ENCODE measurements around the gene AMBRA1.

Gene AMBRA1

GRCh38 chr11:46505741-46506482 lies 87.9 kb downstream of the AMBRA1 start:
- no peak for DNase-seq (ENCODE audit: low read depth)

- DNase-seq (ENCODE audit: low read depth), result no peak
Measured at GRCh38 chr11:46504817-46505613, 88.8 kb downstream of the AMBRA1 start.

GRCh38 chr11:46499821-46500220 lies 94.0 kb downstream of the AMBRA1 start:
- DNase-seq (ENCODE audit: low read depth), result no peak

DNA sequence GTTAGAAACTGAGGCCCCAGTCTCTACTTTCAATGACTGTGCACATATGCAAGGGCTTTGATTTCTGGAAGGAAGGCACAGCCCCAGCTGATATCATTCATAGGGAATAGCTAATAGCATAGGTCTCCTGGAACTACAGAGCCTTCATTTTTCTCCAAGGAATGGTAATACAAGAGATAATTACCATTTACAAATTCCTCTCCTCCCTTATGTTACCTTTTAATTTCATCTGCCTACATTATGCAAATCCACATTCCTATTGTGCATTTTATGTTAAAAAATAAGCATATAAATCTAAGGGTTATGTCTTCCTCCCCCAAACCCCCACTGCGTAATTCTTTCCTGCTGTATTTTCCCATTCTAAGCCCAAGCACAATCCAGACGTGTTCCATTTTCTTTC lies 94.9 kb downstream of the AMBRA1 start:
- no peak for DNase-seq (ENCODE audit: low read depth)

- DNase-seq (ENCODE audit: low read depth), result no peak
Measured at GRCh38 chr11:46498179-46498578, 95.6 kb downstream of the AMBRA1 start.

DNA sequence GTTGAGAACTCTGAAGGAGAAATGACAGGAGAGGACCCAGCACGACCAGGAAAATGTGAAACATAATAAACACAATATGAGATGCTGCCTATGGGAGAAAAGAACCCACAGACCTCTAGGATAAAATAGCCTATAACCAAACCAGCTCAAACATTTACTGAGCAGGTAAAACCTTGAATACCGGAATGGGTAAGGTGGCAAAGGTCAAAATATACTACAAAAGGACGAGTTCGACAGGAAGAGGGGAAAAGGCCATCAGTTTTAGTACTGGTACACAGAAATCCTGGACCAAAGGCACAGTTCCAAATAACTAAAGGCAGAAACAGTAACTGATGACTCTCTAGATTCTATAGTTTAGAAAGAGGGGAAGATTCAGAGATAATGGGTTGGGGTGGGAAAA lies 96.3 kb downstream of the AMBRA1 start:
- no peak for DNase-seq (ENCODE audit: low read depth)

GRCh38 chr11:46493791-46494190 lies 100.0 kb downstream of the AMBRA1 start:
- DNase-seq (ENCODE audit: low read depth), result no peak

DNA sequence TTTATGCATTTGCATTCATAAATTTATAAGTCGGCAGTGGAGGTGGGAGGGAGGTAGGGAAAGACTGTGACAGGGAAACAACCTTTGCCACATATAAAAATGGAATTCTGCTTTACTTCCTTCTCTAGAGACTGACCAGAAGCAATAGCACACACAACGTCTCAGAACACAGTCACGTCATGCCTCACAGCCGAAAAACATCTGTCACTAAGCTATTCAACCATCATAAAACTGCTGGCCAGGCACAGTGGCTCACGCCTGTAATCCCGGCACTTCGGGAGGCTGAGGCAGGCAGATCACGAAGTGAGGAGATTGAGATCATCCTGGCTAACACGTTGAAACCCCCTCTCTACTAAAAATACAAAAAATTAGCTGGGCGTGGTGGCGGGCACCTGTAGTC lies 101.3 kb downstream of the AMBRA1 start:
- no peak for DNase-seq (ENCODE audit: low read depth)

DNA sequence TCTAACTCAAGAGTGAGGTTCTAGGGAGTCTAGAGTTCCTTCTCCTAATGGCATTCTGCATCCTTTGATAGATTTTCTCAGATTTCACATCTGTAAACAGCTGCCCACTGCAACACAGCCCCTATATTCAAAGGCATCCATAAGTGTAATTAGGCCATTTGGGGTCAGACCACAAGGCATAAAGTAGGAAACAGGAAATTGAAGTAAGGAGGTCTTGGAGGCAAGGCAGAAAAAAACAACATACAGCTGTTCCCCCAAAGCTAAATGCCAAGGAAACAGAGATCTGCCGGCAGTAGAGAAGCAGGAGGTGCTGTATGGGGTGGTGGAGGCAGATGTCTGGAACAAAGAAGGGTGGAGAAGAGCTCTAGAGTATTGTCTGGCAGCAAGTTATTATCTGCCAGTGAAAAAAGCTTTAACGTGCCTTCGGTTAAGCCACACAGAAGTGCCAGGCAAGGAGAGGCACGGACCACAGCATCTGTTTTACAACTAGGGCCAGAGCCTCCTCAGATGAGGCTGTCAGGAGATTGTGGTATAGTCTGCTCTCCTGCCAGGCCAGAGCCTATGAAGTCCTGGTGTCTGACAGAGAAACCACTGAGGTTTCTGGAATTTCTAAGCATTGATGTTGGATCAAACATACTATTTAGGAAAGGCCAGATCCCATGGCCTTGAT lies 102.0 kb downstream of the AMBRA1 start:
- no peak for DNase-seq (ENCODE audit: low read depth)

DNA sequence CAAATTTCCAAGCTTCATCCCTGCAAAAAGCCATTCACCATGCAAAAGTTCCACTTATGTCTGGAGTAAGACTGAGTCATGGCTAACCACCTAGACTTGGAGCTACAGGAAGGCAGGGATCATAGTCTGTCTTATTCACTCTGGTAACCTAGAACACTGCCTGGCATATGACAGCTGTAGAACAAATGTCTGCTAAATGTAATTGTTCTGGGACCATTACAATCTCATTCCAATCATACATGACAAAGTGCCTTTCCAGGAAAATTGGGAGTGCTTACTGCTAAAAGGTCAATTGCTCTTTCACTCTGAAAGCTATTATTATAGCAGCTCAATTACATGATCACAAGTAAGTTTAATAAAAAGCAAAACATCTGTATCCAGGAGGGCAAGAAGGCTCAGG lies 103.2 kb downstream of the AMBRA1 start:
- DNase-seq (ENCODE audit: low read depth), result no peak

DNA sequence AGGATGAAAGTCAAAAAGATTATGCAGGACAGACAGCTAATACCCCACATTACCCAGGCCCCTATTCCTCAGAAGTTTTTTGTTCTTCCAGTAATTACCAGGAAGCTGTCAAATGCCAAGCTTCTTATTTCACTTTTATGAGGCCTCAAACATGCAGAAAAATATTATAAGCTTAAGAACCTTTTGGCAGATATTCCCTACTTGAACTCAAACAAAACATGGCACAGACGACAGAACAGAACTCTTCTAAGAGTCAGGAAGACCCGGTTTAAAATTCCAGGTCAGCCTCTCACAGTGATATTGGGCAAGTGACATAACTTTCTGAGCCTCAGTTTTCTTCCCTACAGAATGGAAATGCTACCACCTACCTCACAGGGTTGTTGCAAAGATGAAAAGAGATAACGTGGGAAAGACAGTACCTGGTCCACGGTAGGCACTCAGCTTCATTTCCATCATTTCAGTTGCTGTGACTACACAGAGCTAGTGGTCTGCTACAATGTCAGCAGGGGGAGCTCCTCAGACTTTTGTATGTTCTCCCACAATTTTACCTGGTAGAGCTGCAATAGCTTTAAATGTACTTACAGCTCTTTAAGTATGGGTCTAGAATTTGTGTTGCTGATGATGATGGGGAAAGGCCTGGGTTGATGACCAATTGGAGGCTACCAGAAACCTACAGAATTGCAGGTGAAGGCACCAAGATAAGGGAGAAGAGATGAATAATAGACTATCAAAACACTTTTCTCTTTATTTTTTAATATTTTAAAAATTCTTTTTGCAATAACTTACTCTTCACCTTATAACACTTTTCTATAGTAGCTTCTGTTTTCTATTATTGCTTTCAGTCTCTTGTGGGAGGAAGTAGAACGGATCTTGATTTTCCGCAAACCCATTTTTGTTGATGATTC lies 103.9 kb downstream of the AMBRA1 start:
- no peak for DNase-seq (ENCODE audit: low read depth)

- DNase-seq (ENCODE audit: low read depth), result no peak
Measured at GRCh38 chr11:46485856-46486443, 107.9 kb downstream of the AMBRA1 start.

- DNase-seq (ENCODE audit: low read depth), result no peak
Measured at GRCh38 chr11:46484101-46484500, 109.7 kb downstream of the AMBRA1 start.

DNA sequence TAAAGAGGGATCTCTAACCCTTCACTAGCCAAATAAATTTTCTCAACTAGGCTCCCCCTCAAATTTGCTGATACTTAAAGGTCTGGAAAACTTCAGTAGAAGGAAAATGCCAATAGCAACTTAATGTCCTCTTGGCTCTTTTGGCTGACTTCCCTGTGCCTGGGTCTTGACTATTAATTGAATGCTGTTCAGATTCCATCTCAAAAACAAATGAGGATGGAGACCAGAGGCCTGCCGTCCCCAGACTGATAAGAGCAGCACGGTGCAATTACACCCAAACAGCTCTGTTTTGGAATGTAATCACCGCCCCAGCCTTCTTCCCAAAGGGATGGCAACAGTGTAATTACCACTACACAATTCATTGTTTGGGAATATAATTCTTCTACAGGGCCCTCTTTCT lies 112.9 kb downstream of the AMBRA1 start:
- DNase-seq (ENCODE audit: low read depth), result no peak

- DNase-seq (ENCODE audit: low read depth), result no peak
Measured at GRCh38 chr11:46480166-46480726, 113.6 kb downstream of the AMBRA1 start.

DNA sequence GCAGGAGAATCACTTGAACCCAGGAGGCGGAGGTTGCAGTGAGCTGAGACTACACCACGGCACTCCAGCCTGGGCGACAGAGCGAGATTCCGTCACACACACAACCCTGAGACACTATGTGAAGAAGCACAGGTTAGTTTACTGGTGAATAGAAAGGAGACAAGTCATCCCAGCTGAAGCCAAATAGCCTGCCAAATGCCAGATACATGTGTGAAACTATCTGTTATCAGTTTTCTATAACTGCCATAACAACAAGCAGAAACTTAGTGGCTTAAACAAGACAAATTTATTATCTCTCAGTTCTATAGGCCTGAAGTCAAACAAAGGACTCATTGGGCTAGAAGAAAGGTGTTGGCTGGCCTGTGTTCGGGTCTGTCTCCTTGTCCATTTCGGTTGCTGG lies 114.2 kb downstream of the AMBRA1 start:
- DNase-seq (ENCODE audit: low read depth), result no peak

- DNase-seq (ENCODE audit: low read depth), result no peak
Measured at GRCh38 chr11:46478196-46478595, 115.6 kb downstream of the AMBRA1 start.

- DNase-seq (ENCODE audit: low read depth), result no peak
Measured at GRCh38 chr11:46477136-46477535, 116.7 kb downstream of the AMBRA1 start.

GRCh38 chr11:46475926-46476545 lies 117.8 kb downstream of the AMBRA1 start:
- DNase-seq (ENCODE audit: low read depth), result no peak

DNA sequence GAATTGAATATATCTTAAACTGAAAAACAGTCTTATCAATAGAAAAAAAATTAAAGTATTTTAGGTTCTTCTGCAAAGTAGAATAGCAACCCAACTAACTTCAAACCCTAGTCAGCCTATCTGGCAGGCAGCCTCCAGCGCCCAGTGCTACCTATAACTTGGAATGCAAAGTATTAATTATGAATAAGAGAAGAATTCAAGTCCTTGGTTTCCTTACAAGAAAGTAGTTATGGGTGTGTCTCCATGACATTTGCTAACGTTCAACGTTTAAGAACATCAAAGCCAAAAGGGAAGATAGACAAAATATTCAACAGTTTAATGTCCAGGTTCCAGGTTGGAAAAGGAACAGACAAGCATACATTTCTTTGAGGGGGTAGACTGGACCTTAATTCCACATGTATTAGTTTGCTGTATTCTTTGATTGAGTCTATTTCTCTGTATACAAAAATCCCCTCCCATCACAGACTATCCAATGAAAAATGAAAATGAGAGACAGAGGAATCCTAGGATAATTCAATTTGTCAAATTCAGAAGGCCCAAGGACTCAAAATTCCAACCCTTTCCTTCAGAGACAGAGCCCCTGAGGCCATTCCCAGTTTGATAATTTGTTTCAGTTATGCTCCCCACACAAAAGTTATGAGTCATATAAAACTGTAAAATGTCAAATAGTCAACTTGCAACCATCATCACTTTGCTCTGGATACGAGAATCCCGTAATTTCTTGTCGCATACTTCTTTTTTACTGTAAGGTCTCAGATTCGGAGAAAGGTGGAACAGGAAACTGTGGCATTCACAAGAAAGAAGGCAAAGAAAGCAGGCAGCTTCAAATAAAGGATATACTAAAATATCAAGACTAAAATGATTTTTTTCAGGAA lies 118.5 kb downstream of the AMBRA1 start:
- DNase-seq (ENCODE audit: low read depth), result no peak

All from stimulated activated CD8-positive, alpha-beta memory T cell treated with anti-CD3 and anti-CD28 coated beads, Interleukin-15, amount 100 ng/mL, for 24 hours (primary cell).